Ovary (tissue), 3 donors: Measurements from ENCODE around the gene TMEM164.

Experiments used
- POLR2A ChIP-seq: fragments of 450-650 bp; IDR thresholded peaks from one replicate; pipeline ENCODE4 v1.6.1; 2017; ENCODE audit warnings: antibody characterized with exemption, mild to moderate bottlenecking, moderate library complexity
- TF ChIP-seq, protein P1 (sequence below), 3 donors: fragments of 450-650 bp in 2 of 3; fragments of 200-600 bp in 1 of 3; IDR thresholded peaks; one replicate each; pipeline versions ENCODE4 v1.5.1 to v1.8.0; 2016 to 2022; ENCODE audit warnings: antibody characterized with exemption in 3 of 3, mild to moderate bottlenecking in 1 of 3
- donor health status: DM: no; HTN: no; CAD: no.

DNA sequence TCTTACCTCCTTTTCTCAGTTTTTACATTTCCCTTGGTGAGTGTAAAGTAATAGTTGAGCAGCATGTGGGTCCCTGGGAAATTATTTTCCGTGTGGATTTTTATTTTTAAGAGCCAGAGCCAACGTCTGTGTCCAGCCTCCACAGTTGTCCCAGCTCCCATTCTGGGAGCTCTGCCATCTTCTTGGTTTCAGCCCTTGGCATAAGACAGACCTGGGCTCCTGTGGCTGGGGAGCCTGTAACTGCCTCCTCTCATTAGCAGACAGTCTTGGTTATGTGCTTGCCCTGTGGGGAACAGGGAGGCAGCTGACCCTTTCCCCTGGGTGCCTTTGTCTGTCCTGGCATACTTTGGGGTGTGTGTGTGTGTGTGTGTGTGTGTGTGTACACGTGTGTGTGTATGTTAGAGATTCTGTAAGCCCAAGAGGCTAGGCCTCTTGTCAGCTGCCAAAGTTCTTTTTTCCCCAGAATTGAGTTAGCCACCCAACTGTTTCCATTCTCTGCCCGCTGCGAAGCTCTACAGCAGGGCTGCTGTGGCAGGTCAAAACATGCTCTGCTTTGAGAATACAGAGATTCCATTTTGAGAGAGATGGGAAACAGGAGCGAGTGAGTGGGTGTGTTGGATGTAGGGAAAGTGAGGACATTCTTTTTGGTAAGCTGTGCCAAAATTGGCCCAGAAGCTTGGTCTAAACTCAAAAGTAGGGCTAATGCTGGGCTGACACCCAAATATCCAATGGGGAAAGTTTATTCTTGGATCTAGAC lies 140.7 kb downstream of the TMEM164 start:
- TF ChIP-seq, protein P1, sequence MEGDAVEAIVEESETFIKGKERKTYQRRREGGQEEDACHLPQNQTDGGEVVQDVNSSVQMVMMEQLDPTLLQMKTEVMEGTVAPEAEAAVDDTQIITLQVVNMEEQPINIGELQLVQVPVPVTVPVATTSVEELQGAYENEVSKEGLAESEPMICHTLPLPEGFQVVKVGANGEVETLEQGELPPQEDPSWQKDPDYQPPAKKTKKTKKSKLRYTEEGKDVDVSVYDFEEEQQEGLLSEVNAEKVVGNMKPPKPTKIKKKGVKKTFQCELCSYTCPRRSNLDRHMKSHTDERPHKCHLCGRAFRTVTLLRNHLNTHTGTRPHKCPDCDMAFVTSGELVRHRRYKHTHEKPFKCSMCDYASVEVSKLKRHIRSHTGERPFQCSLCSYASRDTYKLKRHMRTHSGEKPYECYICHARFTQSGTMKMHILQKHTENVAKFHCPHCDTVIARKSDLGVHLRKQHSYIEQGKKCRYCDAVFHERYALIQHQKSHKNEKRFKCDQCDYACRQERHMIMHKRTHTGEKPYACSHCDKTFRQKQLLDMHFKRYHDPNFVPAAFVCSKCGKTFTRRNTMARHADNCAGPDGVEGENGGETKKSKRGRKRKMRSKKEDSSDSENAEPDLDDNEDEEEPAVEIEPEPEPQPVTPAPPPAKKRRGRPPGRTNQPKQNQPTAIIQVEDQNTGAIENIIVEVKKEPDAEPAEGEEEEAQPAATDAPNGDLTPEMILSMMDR (IDR thresholded peaks at IDR 0.05), result no peak
- no peak for TF ChIP-seq POLR2A
